Hepatocyte (in vitro differentiated cells): Measurements from ENCODE around the gene SBNO2. TPM values are rescaled to one million over a fixed set of nuclear protein-coding genes. Genes with fewer than 3 reads are reported as not detected.

ENCODE experiments used
- DNase-seq: peaks from one replicate; pipeline ENCODE4 v3.0.0-alpha.2; 2016; ENCODE audit warnings: low spot score
- H2AFZ ChIP-seq: fragments of 200-600 bp; sonication (generic); 2 replicates; pipeline ENCODE4 v1.6.0; 2016; ENCODE audit warnings: antibody characterized with exemption, mild to moderate bottlenecking
- H3K27ac ChIP-seq: fragments of 200-600 bp; sonication (generic); 2 replicates; pipeline ENCODE4 v1.5.1; 2016; ENCODE audit warnings: mild to moderate bottlenecking
- H3K27me3 ChIP-seq: fragments of 200-600 bp; sonication (generic); 2 replicates; pipeline ENCODE4 v1.6.1; 2016
- H3K36me3 ChIP-seq: fragments of 200-600 bp; sonication (generic); replicated peaks from 2 replicates; pipeline ENCODE4 v1.5.1; 2016; ENCODE audit warnings: low read depth; ENCODE audit not compliant: insufficient read depth
- H3K4me1 ChIP-seq: fragments of 200-600 bp; sonication (generic); 2 replicates; pipeline ENCODE4 v1.5.1; 2016; ENCODE audit warnings: mild to moderate bottlenecking, moderate library complexity; ENCODE audit not compliant: insufficient read depth
- H3K4me2 ChIP-seq: fragments of 200-600 bp; sonication (generic); 2 replicates; pipeline ENCODE4 v1.6.0; 2016
- H3K4me3 ChIP-seq: fragments of 200-600 bp; sonication (generic); 2 replicates; pipeline ENCODE4 v1.5.1; 2016; ENCODE audit warnings: mild to moderate bottlenecking
- H3K79me2 ChIP-seq: fragments of 200-600 bp; sonication (generic); 2 replicates; pipeline ENCODE4 v1.6.0; 2017; ENCODE audit warnings: mild to moderate bottlenecking
- H3K9me2 ChIP-seq: fragments of 200-600 bp; sonication (generic); replicated peaks from 2 replicates; pipeline ENCODE4 v1.6.0; 2017; ENCODE audit warnings: mild to moderate bottlenecking; ENCODE audit not compliant: insufficient read depth
- H3K9me3 ChIP-seq: fragments of 200-600 bp; sonication (generic); 2 replicates; pipeline ENCODE4 v1.5.1; 2016; ENCODE audit warnings: low read depth, mild to moderate bottlenecking
- H4K20me1 ChIP-seq: fragments of 200-600 bp; sonication (generic); 2 replicates; pipeline ENCODE4 v1.6.0; 2016; ENCODE audit warnings: mild to moderate bottlenecking; ENCODE audit not compliant: insufficient read depth, poor library complexity, severe bottlenecking
- EZH2 ChIP-seq: fragments of 200-600 bp; sonication (generic); IDR thresholded peaks from 2 replicates; pipeline ENCODE4 v1.6.1; 2016; ENCODE audit warnings: antibody characterized with exemption, mild to moderate bottlenecking, borderline replicate concordance
- EZH2phosphoT487 ChIP-seq: fragments of 200-600 bp; sonication (generic); IDR thresholded peaks from one replicate; pipeline ENCODE4 v1.6.1; 2018; ENCODE audit warnings: antibody characterized with exemption, mild to moderate bottlenecking, low read depth, moderate library complexity; ENCODE audit not compliant: unreplicated experiment, severe bottlenecking
- WGBS: methylation state at CpG from one replicate; pipeline ENCODE4 v1.1.6; 2016; ENCODE audit warnings: low lambda C conversion rate; ENCODE audit errors: missing lambda C conversion rate; 5-methylcytosine and 5-hydroxymethylcytosine counted together
- polyA plus RNA-seq: library from polyadenylated mRNA; unstranded; fragments of >200 nt; fragmentation: Nextera tagmentation; extraction: Ambion mirVana; gene quantifications from 2 replicates; pipeline ENCODE4 v1.2.1, GENCODE V29; 2016
- total RNA-seq: library from RNA; depleted of rRNA; stranded (reverse); fragments of >200 nt; gene quantifications from 2 replicates; pipeline ENCODE4 v1.2.3, GENCODE V29; 2014
- TF ChIP-seq, protein P1 (sequence below): fragments of 200-600 bp; sonication (generic); IDR thresholded peaks from 2 replicates; pipeline ENCODE4 v1.5.1; 2016; ENCODE audit warnings: antibody characterized with exemption, mild to moderate bottlenecking; ENCODE audit not compliant: poor library complexity

The SBNO2 gene
- total and polyA plus RNA-seq, 2 experiments from 2014 or later: 12.7 to 15.6 TPM

GRCh38 chr19:1151037-1151724 is 22.9 kb downstream of the SBNO2 start:
- Histone ChIP-seq H3K36me3 (no peaks in the 10 kb centered on the region), H3K4me3 (no peak overlapping the region), H2AFZ (no peak overlapping the region), H3K27ac (no peak overlapping the region), H3K27me3 (no peaks in the 10 kb centered on the region), H3K9me2 (no peaks in the 10 kb centered on the region), H3K4me1 (peaks cover 9% of the 10 kb centered on the region), H3K9me3 (no peaks in the 10 kb centered on the region), H4K20me1 (peaks cover 15% of the 10 kb centered on the region), H3K4me2 (no peak overlapping the region), H3K79me2 (peaks cover 30% of the 10 kb centered on the region)
- DNase-seq: no peak
- 99% methylated on average over 5 of the region's 12 CpGs for WGBS
- TF ChIP-seq, protein P1, sequence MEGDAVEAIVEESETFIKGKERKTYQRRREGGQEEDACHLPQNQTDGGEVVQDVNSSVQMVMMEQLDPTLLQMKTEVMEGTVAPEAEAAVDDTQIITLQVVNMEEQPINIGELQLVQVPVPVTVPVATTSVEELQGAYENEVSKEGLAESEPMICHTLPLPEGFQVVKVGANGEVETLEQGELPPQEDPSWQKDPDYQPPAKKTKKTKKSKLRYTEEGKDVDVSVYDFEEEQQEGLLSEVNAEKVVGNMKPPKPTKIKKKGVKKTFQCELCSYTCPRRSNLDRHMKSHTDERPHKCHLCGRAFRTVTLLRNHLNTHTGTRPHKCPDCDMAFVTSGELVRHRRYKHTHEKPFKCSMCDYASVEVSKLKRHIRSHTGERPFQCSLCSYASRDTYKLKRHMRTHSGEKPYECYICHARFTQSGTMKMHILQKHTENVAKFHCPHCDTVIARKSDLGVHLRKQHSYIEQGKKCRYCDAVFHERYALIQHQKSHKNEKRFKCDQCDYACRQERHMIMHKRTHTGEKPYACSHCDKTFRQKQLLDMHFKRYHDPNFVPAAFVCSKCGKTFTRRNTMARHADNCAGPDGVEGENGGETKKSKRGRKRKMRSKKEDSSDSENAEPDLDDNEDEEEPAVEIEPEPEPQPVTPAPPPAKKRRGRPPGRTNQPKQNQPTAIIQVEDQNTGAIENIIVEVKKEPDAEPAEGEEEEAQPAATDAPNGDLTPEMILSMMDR: no peak
- TF ChIP-seq EZH2phosphoT487 (no peak), EZH2 (no peak)

- H3K36me3 ChIP-seq: no peaks in the 10 kb centered on the region
- H2AFZ ChIP-seq: no peak overlapping the region
- peaks cover 8% of the 10 kb centered on the region for H4K20me1 ChIP-seq
- no peak overlapping the region for H3K27ac ChIP-seq
- WGBS: 97% methylated on average over 30 of the region's 33 CpGs
- no peak overlapping the region for H3K4me3 ChIP-seq
- no peak overlapping the region for H3K4me2 ChIP-seq
- no peak for TF ChIP-seq EZH2
- TF ChIP-seq, protein P1: no peak
- no peak for TF ChIP-seq EZH2phosphoT487
- peaks cover 4% of the 10 kb centered on the region for H3K4me1 ChIP-seq
- no peaks in the 10 kb centered on the region for H3K9me3 ChIP-seq
- H3K27me3 ChIP-seq: no peaks in the 10 kb centered on the region
- peaks cover 25% of the 10 kb centered on the region for H3K79me2 ChIP-seq
- DNase-seq: no peak
- no peaks in the 10 kb centered on the region for H3K9me2 ChIP-seq
Observed at GRCh38 chr19:1150333-1151036, 23.6 kb downstream of the SBNO2 start.

GRCh38 chr19:1149259-1150045 is 24.6 kb downstream of the SBNO2 start:
- Histone ChIP-seq H3K27me3 (no peaks in the 10 kb centered on the region), H3K4me3 (no peak overlapping the region), H2AFZ (no peak overlapping the region), H3K9me3 (no peaks in the 10 kb centered on the region), H3K36me3 (no peaks in the 10 kb centered on the region), H4K20me1 (peaks cover under 1% of the 10 kb centered on the region), H3K4me2 (no peak overlapping the region), H3K9me2 (no peaks in the 10 kb centered on the region), H3K27ac (no peak overlapping the region), H3K79me2 (peaks cover 22% of the 10 kb centered on the region), H3K4me1 (no peaks in the 10 kb centered on the region)
- WGBS: 98% methylated on average over 34 of the region's 39 CpGs
- no peak for DNase-seq
- TF ChIP-seq EZH2phosphoT487 (no peak), EZH2 (no peak)
- TF ChIP-seq, protein P1: no peak
